Breast epithelium (tissue), 3 donors: Measurements from ENCODE around the gene DHRS1.

Experiments used
- CTCF ChIP-seq, 3 donors: fragments of 450-650 bp; IDR thresholded peaks; one replicate each; pipeline ENCODE4 v1.5.1; 2016 to 2017; ENCODE audit warnings: antibody characterized with exemption in 3 of 3, mild to moderate bottlenecking in 3 of 3, moderate library complexity in 3 of 3
- POLR2A ChIP-seq: fragments of 450-650 bp; IDR thresholded peaks from one replicate; pipeline ENCODE4 v1.6.1; 2016; ENCODE audit warnings: antibody characterized with exemption, mild to moderate bottlenecking, moderate library complexity

GRCh38 chr14:24343795-24344660 is 44.4 kb upstream of the DHRS1 start:
- TF ChIP-seq CTCF (IDR thresholded peaks at IDR 0.05) (no peak), POLR2A (no peak)
